Right forelimb (tissue), 1 donor: ENCODE measurements around the gene TTC21A.
"Not testable (repeated sequence)": the region's sequence is repeated elsewhere in the genome, so short reads cannot be mapped to it uniquely, and the experiment has no call there.

Experiments used
- DNase-seq: peaks from one replicate; pipeline ENCODE4 v3.0.0-alpha.2; 2018

Gene TTC21A, protein sequence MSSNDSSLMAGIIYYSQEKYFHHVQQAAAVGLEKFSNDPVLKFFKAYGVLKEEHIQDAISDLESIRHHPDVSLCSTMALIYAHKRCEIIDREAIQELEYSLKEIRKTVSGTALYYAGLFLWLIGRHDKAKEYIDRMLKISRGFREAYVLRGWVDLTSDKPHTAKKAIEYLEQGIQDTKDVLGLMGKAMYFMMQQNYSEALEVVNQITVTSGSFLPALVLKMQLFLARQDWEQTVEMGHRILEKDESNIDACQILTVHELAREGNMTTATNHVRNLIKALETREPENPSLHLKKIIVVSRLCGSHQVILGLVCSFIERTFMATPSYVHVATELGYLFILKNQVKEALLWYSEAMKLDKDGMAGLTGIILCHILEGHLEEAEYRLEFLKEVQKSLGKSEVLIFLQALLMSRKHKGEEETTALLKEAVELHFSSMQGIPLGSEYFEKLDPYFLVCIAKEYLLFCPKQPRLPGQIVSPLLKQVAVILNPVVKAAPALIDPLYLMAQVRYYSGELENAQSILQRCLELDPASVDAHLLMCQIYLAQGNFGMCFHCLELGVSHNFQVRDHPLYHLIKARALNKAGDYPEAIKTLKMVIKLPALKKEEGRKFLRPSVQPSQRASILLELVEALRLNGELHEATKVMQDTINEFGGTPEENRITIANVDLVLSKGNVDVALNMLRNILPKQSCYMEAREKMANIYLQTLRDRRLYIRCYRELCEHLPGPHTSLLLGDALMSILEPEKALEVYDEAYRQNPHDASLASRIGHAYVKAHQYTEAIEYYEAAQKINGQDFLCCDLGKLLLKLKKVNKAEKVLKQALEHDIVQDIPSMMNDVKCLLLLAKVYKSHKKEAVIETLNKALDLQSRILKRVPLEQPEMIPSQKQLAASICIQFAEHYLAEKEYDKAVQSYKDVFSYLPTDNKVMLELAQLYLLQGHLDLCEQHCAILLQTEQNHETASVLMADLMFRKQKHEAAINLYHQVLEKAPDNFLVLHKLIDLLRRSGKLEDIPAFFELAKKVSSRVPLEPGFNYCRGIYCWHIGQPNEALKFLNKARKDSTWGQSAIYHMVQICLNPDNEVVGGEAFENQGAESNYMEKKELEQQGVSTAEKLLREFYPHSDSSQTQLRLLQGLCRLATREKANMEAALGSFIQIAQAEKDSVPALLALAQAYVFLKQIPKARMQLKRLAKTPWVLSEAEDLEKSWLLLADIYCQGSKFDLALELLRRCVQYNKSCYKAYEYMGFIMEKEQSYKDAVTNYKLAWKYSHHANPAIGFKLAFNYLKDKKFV (N-terminal part only)

DNA sequence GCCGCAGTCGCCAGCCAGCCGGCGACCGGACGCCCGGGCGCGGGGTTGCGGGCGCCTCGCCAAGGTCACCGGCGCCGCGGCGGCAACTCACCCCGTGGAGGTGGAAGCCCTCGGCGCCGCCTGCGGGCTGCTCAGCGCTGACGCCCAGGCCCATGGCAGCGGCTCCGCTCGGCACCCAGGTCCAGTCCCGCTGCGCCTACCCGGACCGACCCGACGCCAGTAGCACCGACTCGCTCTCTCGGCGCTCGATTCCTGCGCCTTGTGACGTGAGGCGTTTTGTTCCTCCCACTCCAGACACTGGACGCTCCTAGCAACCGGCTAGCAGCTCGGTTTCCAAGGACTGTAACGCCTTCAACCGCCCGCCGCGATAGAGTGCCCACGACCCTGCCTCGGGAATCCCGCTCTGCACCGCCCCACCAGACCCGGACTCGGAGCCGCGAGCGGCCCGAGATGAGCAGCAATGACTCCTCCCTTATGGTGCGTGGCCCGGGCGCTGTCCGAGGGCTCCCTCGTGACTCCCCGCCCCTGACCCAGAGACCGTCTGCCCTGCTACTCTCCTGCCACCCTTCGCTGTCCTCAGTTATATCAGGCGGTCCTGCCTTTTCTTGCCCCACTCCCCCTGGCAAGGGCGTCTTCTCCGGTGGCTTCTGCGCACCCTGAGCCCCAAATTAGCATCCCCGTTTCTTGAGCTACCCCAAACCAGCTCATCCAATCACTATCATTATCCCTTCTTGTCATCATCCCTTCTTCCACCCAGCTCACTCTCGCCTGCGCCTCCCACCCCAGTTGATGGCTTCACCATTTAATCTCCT, at the start of gene TTC21A, which contains the start of gene GORASP1:
TTC21A (plus strand) TSS at position 293 of the 812 bp plus-strand sequence; CDS start at position 451, 158 bp downstream.
GORASP1 (minus strand) TSS at position 240 of the 812 bp plus-strand sequence; CDS start at position 154, 86 bp downstream.
- DNase-seq, result peak; percentile 88

DNA sequence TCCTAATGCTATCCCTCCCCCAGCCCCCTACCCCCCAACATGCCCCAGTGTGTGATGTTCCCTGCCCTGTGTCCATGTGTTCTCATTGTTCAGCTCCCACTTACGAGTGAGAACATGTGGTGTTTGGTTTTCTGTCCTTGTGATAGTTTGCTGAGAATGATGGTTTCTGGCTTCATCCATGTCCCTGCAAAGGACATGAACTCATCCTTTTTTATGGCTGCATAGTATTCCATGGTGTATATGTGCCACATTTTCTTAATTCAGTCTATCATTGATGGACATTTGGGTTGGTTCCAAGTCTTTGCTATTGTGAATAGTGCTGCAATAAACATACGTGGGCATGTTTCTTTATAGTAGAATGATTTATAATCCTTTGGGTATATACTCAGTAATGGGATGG, 46.3 kb upstream of the TTC21A start:
- DNase-seq, result not testable (repeated sequence)

DNA sequence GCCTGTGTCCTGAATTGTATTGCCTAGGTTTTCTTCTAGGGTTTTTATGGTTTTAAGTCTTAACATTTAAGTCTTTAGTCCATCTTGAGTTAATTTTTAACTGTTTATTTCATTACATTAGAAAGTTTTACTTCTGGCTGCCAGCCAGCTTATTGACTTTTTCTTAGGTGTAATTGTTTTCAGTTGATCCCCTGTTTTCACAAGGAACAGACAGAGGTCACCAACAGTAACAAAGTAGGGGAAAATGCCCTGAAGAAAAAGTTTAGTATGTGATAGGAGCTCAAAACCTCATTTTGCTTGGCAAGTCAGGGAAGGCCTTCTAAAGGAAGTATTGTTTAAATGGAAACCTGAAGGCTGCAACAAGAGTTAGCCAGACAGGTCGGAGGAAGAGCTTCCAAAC, 45.3 kb upstream of the TTC21A start:
- no peak for DNase-seq

DNA sequence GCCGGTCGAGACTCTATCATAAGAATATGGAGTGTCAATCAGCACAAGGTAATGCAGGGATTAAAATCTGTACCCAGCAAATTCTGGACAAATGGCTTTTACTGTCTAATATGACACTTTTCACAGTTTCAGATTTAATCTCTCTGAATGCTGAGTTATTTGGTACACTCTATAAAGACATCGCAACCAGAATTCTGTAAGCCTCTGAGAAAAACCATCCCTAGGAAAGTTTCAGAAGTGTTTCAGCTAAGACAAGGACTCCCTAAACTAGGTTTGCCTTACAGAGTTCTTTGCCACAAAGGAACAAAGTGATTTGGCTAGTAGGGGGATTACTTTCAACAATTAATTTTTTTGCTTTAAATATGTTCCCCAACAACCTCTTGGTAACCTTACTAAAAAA, 44.3 kb upstream of the TTC21A start:
- no peak for DNase-seq

DNA sequence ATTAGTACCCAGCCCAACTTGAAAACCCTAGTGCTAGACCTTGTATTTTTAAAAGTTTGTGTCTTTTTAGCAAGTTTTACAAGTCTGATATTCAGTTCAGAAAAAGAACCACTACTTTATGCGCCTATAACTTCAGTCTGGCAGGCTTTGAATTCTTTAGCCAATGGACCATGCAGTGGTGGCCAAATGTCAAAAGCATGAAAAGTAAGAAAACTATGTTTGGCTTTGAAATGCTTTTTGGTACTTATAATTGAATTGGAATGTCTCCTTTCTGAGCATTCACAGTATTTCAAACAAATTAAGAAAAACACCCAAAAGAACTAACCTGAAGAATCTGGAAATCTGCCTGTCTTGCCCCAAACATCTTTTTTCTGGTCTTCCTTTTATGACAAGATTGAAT, 42.8 kb upstream of the TTC21A start:
- DNase-seq, result no peak

DNA sequence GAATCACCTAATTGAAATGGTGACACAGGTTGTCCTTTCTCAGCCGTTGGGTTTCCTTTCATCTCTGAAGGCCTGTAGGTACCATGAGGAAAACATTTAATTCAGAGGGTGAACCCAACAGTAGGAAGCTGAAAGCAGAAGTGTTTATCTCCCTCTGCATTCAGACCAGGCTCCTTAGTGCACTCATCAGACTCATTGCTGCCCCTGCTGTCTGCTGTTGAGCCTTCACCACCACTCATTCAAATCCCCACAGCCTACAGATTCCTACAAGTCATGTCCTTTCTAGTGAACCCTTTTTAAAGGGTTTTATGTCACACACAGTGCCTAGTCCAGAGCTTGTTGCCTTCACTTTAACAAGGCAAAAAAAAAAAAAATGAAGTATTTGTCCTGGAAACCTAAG, 42.3 kb upstream of the TTC21A start:
- DNase-seq, result no peak

DNA sequence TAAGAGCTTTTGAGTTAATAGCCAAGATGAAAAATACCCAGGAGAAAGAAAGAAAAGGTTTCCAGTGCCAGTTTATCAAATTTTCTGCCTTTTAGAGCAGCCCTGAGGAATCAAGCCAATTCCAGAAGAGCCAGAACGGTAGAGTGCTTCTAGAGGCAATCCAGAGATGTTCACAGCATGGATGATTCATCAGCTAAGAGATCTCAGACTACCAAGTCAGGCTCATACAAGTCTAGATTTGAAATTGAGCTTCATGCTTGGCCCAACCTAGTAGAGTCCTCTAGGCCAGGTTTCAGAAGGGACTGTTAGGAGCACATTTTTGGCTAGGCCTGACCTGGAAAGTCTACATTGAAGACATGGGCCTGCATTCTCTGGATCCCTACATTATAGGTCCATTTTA, 40.2 kb upstream of the TTC21A start:
- DNase-seq, result no peak

DNA sequence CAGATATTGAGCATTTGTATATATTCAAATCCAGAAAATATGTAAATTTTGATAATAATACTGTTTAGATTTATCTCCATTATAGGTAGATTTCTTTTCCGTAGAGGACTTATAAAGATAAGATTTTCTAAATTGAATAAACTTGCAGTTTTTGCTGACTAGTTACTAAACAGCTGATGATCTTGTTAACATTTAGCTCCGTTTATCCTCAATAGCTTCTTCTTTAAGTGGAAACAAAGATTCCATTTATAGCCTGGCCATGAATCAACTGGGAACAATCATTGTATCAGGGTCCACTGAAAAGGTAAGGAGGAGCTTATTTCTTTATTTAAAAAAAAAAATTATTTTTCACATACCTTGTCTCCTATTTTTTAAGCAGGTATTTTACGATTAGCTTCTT, 38.9 kb upstream of the TTC21A start:
- no peak for DNase-seq

DNA sequence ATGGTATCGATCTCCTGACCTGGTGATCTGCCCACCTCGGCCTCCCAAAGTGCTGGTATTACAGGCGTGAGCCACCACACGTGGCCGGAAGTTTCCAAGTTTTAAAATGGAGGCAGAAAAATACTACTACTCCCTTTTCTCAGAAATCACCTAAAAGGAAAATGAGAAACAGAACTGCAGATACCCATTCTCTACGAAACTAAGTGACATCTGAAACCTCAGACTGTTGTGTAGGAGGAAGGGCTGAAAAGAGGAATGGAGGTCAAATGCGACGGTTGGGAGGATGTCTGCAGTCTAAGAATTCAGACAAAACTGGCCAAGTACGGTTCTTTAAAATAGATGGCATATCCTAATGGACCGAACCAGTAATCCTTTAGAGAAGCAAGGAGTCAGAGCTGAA, 31.6 kb upstream of the TTC21A start:
- DNase-seq, result no peak

DNA sequence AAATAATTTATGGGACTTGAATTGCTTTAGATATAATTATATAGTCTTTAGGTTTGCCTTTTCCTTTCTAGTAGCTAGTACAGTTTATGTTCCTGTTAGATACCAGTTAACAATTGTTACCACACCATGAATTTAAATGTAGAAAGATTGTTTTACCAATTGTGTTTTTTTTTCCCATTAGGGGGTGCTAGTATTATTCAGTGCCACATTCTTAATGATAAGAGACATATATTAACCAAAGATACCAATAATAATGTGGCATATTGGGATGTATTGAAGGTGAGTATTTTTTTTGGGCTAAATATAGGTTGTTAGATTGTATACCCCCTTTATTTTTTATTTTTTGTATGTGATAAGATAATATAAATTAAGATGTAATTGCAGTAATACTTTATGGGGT, 27.9 kb upstream of the TTC21A start:
- DNase-seq, result no peak

DNA sequence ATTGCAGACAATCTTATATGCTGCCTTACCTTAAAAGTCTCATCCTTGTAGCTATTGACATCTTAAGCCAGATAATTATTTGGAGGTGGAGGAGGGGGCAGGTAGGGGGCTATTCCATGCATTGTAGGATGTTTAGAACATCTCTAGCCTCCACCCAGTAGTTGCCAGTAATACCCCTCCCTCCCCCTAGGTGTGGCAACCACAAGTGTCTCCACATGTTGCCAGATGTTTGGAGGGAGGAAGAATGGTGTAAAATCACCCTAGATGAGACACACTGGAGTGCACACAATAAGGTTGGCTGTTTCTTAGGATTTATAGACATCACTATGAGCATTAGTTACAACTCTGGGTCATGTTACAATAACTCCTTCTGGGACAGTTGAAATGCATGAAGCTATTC, 27.5 kb upstream of the TTC21A start:
- no peak for DNase-seq

DNA sequence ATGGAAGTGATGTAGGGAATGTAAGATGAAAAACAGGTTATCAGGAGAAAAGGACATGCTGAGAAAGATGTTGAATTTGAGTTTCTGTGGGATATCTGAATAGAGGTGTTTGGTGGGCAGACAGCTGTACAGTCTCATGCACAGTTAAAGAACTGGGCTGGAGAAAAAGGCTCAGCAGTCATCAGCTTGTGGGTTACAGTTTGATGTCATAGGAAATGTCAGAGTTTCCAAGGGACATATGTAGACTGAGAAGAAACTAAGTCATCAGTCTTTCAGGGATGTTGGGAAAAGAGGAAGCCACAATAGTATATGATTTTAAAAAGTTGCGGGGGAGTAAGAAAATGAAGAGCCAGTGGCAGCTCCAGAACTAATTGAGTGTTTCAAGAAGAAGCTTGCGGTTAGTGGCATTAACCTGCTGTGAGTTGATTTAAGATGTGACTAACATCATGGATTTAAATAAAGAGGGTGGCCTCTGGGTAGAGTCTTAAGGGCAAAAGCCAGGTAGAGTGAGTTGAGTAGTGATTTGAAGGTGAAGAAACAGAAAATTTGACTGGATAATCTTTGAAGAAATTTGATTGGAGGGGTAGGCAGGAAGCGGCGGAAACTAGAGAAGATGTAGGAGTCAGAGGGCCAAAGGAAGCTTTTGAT, 24.7 kb upstream of the TTC21A start:
- DNase-seq, result no peak

DNA sequence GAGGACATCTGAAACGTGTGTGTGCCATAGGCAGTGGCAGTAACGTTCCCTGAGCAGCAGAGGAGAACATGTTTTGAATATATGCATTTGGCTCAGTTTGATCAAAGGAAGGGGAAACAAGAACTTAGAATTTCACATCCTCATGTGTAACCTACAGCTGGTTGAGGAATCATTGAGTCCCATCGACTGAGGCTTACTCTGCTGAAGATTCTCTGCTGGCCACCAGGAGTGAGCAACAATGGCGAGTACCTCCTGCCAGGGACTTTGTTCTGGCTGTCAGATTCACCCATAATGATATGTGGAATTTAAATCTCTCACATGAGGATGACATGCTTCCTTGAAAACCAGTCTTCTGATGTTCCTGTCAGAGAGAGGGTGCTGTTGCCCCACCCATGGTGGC, 21.3 kb upstream of the TTC21A start:
- no peak for DNase-seq

DNA sequence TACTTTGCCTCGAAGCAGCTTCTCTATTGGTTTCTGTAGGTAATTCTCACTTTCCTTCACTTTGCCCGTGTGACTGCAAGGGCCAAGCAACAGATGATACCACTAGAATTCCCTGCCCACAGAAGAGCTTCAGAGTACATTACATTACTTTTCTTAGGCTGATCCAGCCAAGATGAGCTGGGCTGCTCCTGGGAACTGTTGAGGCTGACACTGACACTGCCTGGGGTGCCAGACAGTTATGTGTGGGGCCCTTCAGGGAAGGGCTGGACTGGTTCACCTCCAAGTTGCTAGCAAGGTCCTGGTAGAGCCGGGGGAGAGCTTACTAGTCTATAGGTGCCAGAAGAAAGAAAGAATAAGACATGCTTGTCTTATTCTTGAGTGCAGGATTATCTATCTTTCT, 19.0 kb upstream of the TTC21A start:
- DNase-seq, result no peak

DNA sequence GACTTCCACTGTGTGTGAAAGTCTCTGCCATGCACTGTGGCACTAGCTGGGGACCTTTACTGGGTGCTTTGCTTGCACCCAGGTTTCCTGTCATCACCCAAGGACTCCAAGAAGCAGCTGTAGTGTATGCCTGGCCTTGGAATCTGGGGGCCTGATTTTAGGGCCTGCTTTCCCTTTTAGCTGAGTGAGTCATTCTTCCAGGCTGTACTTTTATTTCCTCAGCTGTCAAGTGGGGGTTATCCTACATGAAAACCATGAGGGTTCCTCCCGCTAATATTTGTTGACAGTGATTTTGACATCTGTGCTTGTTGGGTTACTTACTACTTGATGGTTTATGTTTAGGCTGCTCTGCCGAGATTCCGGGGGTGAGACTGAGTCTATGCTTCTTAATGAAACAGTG, 18.6 kb upstream of the TTC21A start:
- DNase-seq, result no peak

DNA sequence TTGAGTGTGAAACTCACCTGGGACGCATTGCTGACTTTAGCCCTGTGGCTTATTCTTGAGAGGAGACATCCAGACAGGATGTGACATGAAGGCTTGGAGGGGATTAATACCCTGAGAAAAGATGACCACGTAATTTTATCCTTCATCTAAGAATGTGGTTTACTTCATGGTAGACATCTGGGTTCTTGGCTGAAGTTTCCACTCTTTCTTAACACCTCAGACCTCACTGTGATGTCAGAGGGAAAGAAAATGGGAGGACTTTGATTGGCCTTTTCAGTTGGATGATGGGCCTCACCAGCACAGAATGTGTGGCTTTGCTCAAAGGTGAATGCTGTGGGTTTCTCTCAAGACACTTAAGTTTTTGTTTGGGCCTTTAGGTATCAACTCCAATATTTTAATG, 16.6 kb upstream of the TTC21A start:
- no peak for DNase-seq

DNA sequence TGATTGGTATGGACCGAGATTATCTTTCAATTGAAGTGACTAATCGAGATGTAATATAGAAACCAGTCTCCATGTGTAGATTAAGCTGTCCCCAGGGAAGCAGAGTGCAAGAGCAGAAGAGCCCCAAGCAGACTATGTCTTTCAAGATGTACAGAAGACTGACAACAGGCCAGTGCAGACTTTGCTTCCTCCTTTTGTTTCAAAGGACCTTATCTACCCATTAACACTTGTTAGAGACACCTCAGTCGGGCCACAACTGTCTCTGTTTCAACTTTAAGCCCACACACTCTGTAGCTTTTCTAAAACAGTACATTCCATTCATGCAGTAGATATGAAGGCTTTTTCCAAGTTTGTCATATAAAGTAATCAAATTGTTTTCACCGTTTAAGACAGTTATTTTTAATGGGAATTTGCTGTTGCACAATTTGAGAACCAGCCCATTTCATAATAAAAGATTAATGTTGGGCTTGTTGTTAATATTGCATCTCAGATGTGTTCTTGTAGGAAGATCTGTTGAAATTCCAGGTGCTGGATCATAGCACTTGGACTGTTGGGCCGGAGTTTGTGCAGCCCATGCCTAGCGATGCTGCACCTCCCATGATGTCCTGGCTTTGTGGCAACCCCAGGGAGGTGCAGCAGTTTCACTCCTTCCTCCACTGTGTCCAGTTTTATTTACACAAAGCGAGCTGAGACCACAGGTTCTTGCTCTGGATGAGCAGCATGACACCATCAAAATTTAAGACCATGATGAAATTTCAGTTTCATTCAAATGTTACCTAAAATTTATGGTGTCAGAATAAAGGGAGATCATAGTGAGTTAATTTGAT, 12.4 kb upstream of the TTC21A start:
- no peak for DNase-seq

DNA sequence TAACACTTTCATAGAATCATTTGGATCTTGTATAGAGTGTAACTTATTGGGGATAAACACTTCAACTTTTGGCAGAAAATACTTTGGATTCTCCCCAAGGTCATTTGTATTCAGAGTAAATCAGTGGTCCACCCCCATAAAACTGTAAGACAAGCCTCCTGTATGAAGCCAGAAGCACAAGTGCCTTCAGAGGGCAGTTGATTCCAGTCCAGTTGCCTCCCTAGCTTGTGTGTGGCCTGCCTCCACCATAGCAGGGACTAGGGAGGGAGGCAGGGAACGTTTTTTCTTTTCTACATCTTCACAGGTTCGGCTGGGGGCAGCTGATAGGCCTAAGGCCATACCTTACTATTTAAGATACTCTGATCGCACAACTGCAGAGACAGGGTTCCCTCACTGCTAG, 11.7 kb upstream of the TTC21A start:
- no peak for DNase-seq

DNA sequence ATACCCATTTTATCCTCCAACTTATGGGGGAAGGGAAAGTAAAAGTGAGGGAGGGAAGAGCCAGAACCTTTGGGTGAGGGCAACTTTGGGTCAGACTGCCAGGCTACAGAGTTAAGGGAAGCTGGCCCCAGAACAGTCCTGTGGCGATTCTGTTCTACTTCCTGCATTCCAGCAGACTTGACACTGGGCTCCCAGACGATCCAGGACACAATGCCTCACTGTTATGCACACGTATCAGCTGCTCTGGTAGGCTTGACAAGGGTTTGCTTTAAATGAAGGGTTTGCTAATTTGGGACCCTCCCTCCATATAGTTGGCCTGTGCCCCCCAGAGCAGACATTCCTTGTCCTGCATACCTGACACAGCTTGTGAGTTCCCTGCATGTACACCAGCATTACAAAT, 10.7 kb upstream of the TTC21A start:
- DNase-seq, result no peak

DNA sequence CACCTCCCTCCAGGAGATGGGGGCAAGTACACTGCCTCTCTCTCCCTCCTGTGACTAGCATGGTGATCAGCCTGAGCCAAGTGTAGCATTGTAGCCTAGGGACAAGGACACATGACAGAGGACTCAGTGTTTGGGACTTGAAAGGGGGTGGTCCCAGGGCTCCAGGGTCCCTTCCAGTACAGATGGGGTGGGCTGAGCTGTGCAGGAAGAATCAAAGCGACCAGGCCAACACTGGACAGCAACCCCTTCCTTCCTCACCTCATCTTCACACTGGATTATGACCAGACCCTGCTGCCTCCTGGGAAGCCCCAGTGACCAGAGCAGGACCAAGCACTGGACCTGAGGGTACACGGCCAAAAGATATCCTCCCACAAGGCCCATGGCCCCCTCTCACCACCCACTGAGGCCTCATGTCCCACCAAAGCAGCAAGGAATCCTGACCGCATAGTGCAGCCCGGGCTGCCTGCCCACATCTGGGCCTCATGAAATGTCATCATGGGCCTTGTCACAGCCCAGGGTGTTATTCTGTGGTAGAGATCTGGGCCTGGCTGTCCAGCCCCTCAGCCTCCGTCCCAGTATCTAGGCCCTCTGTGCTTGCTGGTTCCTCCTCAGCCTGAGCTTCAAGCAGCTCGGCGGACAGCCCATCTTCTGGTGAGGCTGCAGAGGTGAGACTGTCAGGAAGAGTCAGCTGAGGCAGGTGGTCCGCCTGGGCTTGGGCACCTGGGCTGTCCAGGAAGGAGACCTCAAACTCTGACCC, 9.6 kb upstream of the TTC21A start:
- no peak for DNase-seq
